HL-60 (cell line): ENCODE measurements around the gene GSTA5.

Experiments used
- CTCF ChIP-seq: IDR thresholded peaks from one replicate; pipeline ENCODE4 v1.5.1; 2011; ENCODE audit warnings: low read length, control low read depth, inconsistent platforms; ENCODE audit not compliant: insufficient read depth
- GABPA ChIP-seq: IDR thresholded peaks from 2 replicates; pipeline ENCODE4 v1.6.1; 2012; ENCODE audit warnings: low read depth
- POLR2AphosphoS5 ChIP-seq: IDR thresholded peaks from 2 replicates; pipeline ENCODE4 v1.6.1; 2012; ENCODE audit warnings: low read depth
- REST ChIP-seq: IDR thresholded peaks from 2 replicates; pipeline ENCODE4 v1.6.1; 2012; ENCODE audit warnings: low read depth; ENCODE audit not compliant: insufficient replicate concordance
- SPI1 ChIP-seq: IDR thresholded peaks from 2 replicates; pipeline ENCODE4 v1.6.1; 2012; ENCODE audit warnings: low read depth, mild to moderate bottlenecking, borderline replicate concordance

GRCh38 chr6:52881996-52882841 is 41.6 kb upstream of the GSTA5 start:
- peak; percentile 81 for TF ChIP-seq CTCF
- peak; percentile 32; the same call in 1 of the 2 replicates for TF ChIP-seq SPI1
- no peak for TF ChIP-seq POLR2AphosphoS5
- no peak for TF ChIP-seq REST
- TF ChIP-seq GABPA: no peak
